Loucy (cell line): ENCODE data around the gene CPXM2.

ENCODE experiments used
- H2AFZ ChIP-seq: fragments of 200-600 bp; sonication (generic); 2 replicates; pipeline ENCODE4 v1.6.0; 2016; ENCODE audit warnings: antibody characterized with exemption, mild to moderate bottlenecking, low read length, moderate library complexity
- H3F3A ChIP-seq: fragments of 200-600 bp; 2 replicates; pipeline ENCODE4 v1.6.0; 2016; ENCODE audit warnings: antibody characterized with exemption, low read depth, mild to moderate bottlenecking
- H3K27me3 ChIP-seq: fragments of 200-600 bp; sonication (generic); 2 replicates; pipeline ENCODE4 v1.6.1; 2014; ENCODE audit warnings: low read length, mild to moderate bottlenecking; ENCODE audit not compliant: insufficient read depth, poor library complexity, severe bottlenecking
- H3K36me3 ChIP-seq: fragments of 200-600 bp; sonication (generic); 2 replicates; pipeline ENCODE4 v1.6.1; 2016; ENCODE audit warnings: low read length; ENCODE audit not compliant: insufficient read depth
- H3K4me1 ChIP-seq: fragments of 200-600 bp; sonication (generic); 2 replicates; pipeline ENCODE4 v1.5.1; 2014; ENCODE audit warnings: low read length, mild to moderate bottlenecking; ENCODE audit not compliant: insufficient read depth, poor library complexity, severe bottlenecking
- H3K4me2 ChIP-seq: fragments of 200-600 bp; sonication (generic); 2 replicates; pipeline ENCODE4 v1.6.0; 2014; ENCODE audit warnings: antibody characterized with exemption, low read length, low read depth, mild to moderate bottlenecking; ENCODE audit not compliant: poor library complexity, severe bottlenecking
- H3K4me3 ChIP-seq: fragments of 200-600 bp; sonication (generic); 2 replicates; pipeline ENCODE4 v1.5.1; 2014; ENCODE audit warnings: low read length, mild to moderate bottlenecking, mixed read lengths; ENCODE audit not compliant: poor library complexity, severe bottlenecking
- H3K79me2 ChIP-seq: fragments of 200-600 bp; sonication (generic); 2 replicates; pipeline ENCODE4 v1.6.1; 2014; ENCODE audit warnings: low read length; ENCODE audit not compliant: insufficient read depth
- H3K9ac ChIP-seq: fragments of 200-600 bp; sonication (generic); 2 replicates; pipeline ENCODE4 v1.6.0; 2014; ENCODE audit warnings: mild to moderate bottlenecking, low read depth, low read length, moderate library complexity; ENCODE audit not compliant: poor library complexity, severe bottlenecking
- H3K9me2 ChIP-seq: fragments of 200-600 bp; sonication (generic); replicated peaks from 2 replicates; pipeline ENCODE4 v1.6.1; 2016; ENCODE audit warnings: low read depth, low read length, mixed read lengths
- H3K9me3 ChIP-seq: fragments of 200-600 bp; sonication (generic); 2 replicates; pipeline ENCODE4 v1.6.1; 2014; ENCODE audit warnings: mild to moderate bottlenecking, antibody characterized with exemption, low read length, low read depth; ENCODE audit not compliant: insufficient read depth
- H4K20me1 ChIP-seq: fragments of 200-600 bp; sonication (generic); 2 replicates; pipeline ENCODE4 v1.6.0; 2014; ENCODE audit warnings: antibody characterized with exemption, low read length, mild to moderate bottlenecking; ENCODE audit not compliant: insufficient read depth, poor library complexity, severe bottlenecking
- EZH2phosphoT487 ChIP-seq: fragments of 200-600 bp; IDR thresholded peaks from 2 replicates; pipeline ENCODE4 v1.6.1; 2018; ENCODE audit warnings: antibody characterized with exemption, mild to moderate bottlenecking, moderate library complexity, borderline replicate concordance
- TF ChIP-seq, protein P1 (sequence below): fragments of 200-600 bp; sonication (generic); conservative IDR thresholded peaks from 2 replicates; pipeline ENCODE4 v1.5.1; 2014; ENCODE audit warnings: mild to moderate bottlenecking, antibody characterized with exemption, low read length

The CPXM2 gene

DNA sequence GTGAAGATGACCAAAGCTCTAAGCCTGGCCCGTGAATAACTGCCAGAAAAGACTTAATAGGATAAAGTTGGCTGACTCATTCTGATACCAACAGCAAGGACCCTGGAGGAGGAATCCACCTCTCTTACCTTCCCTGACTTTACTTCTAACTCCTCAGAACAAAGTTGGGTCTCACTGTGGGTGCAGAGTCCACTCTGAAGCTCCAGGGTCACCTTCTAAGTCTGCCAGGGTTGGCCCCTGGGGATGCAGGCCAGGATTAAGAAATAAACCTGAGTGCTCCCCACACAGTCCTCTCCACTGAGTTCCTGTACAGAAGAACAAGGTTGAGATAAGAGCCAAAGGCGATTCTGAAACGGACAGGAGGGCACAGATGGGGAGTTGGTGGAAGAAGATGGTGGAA is 171.1 kb downstream of the CPXM2 start:
- TF ChIP-seq EZH2phosphoT487 = no peak
- TF ChIP-seq, protein P1, sequence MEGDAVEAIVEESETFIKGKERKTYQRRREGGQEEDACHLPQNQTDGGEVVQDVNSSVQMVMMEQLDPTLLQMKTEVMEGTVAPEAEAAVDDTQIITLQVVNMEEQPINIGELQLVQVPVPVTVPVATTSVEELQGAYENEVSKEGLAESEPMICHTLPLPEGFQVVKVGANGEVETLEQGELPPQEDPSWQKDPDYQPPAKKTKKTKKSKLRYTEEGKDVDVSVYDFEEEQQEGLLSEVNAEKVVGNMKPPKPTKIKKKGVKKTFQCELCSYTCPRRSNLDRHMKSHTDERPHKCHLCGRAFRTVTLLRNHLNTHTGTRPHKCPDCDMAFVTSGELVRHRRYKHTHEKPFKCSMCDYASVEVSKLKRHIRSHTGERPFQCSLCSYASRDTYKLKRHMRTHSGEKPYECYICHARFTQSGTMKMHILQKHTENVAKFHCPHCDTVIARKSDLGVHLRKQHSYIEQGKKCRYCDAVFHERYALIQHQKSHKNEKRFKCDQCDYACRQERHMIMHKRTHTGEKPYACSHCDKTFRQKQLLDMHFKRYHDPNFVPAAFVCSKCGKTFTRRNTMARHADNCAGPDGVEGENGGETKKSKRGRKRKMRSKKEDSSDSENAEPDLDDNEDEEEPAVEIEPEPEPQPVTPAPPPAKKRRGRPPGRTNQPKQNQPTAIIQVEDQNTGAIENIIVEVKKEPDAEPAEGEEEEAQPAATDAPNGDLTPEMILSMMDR = no peak
- no peaks in the 10 kb centered on the region for H3K9me2 ChIP-seq
- no peak overlapping the region for H2AFZ ChIP-seq
- H3K9me3 ChIP-seq = peaks cover 3% of the 10 kb centered on the region
- H3F3A ChIP-seq = no peaks in the 10 kb centered on the region
- no peaks in the 10 kb centered on the region for H3K36me3 ChIP-seq
- H3K4me1 ChIP-seq = no peaks in the 10 kb centered on the region
- H3K9ac ChIP-seq = no peak overlapping the region
- no peak overlapping the region for H3K4me3 ChIP-seq
- H3K4me2 ChIP-seq = no peak overlapping the region
- no peaks in the 10 kb centered on the region for H3K27me3 ChIP-seq
- no peaks in the 10 kb centered on the region for H3K79me2 ChIP-seq
- no peaks in the 10 kb centered on the region for H4K20me1 ChIP-seq

DNA sequence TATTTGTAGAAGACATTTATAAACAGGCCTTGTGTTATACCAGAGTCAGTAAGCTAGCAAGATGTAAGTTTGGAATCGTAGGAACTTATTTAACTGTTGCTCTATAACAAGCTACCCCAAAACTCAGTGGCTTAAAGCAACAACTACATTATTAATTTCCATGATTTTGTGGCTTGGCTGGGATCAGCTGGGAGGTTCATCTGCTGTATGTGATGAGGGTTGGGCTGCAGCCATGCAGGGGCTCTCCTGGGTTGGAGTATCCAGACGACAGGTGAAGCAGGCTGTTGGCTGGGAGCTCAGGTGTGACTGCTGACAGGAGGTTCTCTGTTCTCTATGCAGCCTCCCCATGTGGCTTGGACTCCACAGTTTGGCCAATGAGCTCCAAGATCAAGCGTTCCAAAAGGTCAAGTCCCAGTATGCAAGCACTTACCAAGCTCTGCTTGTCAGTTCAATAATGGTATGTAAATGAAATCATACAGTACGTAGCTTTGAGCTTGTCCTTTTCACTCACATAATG is 173.0 kb downstream of the CPXM2 start:
- Histone ChIP-seq H3K79me2 (no peaks in the 10 kb centered on the region), H3K9ac (no peak overlapping the region), H4K20me1 (no peaks in the 10 kb centered on the region), H3F3A (no peaks in the 10 kb centered on the region), H3K4me2 (no peak overlapping the region), H3K9me2 (no peaks in the 10 kb centered on the region), H2AFZ (no peak overlapping the region), H3K4me3 (no peak overlapping the region), H3K4me1 (no peaks in the 10 kb centered on the region), H3K9me3 (peaks cover 3% of the 10 kb centered on the region), H3K27me3 (no peaks in the 10 kb centered on the region), H3K36me3 (no peaks in the 10 kb centered on the region)
- TF ChIP-seq, protein P1 = no peak
- TF ChIP-seq EZH2phosphoT487 = no peak

DNA sequence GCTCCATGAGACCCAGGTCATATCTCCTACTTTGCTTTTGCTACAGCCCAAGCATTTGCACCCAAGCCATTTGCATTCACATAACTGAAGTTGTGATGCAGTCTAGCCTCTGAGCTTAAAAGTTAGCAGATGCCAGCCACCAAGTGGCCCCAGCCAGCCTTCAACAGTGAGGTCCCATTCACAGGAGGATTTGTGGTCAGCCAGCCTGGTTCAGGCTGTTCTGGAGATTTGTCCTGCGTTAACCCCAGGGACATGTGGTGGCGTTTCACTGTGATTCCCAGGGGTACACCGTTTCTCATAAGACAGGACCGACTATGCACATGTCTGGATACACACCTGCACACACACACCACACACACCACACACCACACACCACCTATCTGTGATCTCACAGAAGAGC is 174.3 kb downstream of the CPXM2 start:
- TF ChIP-seq, protein P1 = no peak
- TF ChIP-seq EZH2phosphoT487 = no peak
- H3K9me3 ChIP-seq = peaks cover 3% of the 10 kb centered on the region
- H3K4me1 ChIP-seq = no peaks in the 10 kb centered on the region
- H3K4me2 ChIP-seq = no peak overlapping the region
- H3K4me3 ChIP-seq = no peak overlapping the region
- no peaks in the 10 kb centered on the region for H3K27me3 ChIP-seq
- no peak overlapping the region for H3K9ac ChIP-seq
- H3K9me2 ChIP-seq = no peaks in the 10 kb centered on the region
- no peak overlapping the region for H2AFZ ChIP-seq
- no peaks in the 10 kb centered on the region for H3K79me2 ChIP-seq
- no peaks in the 10 kb centered on the region for H3F3A ChIP-seq
- H4K20me1 ChIP-seq = no peaks in the 10 kb centered on the region
- H3K36me3 ChIP-seq = no peaks in the 10 kb centered on the region
